SH-SY5Y (cell line): ENCODE measurements around the gene KRT24.

Experiments used
- GATA2 ChIP-seq: IDR thresholded peaks from 2 replicates; pipeline ENCODE4 v1.6.1; 2011; ENCODE audit warnings: mild to moderate bottlenecking, low read depth, low read length
- GATA3 ChIP-seq: IDR thresholded peaks from 2 replicates; pipeline ENCODE4 v1.6.1; 2011; ENCODE audit warnings: low read depth, mild to moderate bottlenecking, low read length, moderate library complexity

DNA sequence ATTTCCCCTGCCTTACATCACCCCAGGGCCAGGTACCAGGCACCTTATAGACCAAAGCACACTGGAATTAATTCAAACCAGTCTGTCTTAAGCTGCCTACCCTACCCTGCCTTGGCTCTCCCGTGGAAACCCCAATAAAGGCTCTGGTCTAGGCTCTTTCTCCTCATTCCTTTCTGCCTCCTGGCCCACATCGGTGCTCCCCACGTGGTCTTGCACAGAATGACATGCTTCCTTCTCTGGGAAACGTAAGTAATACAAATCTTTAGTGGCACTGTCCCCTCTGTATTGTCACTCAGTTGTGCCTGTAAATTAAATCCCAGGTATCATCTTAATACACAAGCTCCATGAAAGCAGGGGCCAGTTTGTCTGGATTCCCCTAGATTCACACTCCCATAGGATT, 35.0 kb upstream of the KRT24 start:
- TF ChIP-seq GATA2 (no peak), GATA3 (no peak)
